ENCODE results near the gene CYGB. TPM values are rescaled to one million over a fixed set of nuclear protein-coding genes. Genes with fewer than 3 reads are reported as not detected.

The CYGB gene
- total RNA-seq, 1 experiment from 2014 or later = 0.56 TPM

GRCh38 chr17:76493505-76494167, 43.9 kb downstream of the CYGB start:
- intact Hi-C loops (cut with micrococcal nuclease; ENCODE audit: unreplicated experiment) = no loop called here
- no peak overlapping the region for H3K27ac ChIP-seq (ENCODE audit: low read depth, low read length, poor library complexity, severe bottlenecking)

GRCh38 chr17:76492989-76493501, 44.5 kb downstream of the CYGB start:
- BruUV-seq (replicated peaks) = no TSS peak

More at GRCh38 chr17:76493505-76494167, 43.9 kb downstream of the CYGB start:
- DNase-seq (ENCODE audit: low spot score) = no peak
- no peaks in the 10 kb centered on the region for H3K9me3 ChIP-seq (ENCODE audit: low read depth, low read length, poor library complexity, severe bottlenecking)
- TF ChIP-seq EZH2 (IDR thresholded peaks at IDR 0.05; ENCODE audit: borderline replicate concordance, low read depth, low read length, poor library complexity, severe bottlenecking) = no peak
- TF ChIP-seq, protein P1, sequence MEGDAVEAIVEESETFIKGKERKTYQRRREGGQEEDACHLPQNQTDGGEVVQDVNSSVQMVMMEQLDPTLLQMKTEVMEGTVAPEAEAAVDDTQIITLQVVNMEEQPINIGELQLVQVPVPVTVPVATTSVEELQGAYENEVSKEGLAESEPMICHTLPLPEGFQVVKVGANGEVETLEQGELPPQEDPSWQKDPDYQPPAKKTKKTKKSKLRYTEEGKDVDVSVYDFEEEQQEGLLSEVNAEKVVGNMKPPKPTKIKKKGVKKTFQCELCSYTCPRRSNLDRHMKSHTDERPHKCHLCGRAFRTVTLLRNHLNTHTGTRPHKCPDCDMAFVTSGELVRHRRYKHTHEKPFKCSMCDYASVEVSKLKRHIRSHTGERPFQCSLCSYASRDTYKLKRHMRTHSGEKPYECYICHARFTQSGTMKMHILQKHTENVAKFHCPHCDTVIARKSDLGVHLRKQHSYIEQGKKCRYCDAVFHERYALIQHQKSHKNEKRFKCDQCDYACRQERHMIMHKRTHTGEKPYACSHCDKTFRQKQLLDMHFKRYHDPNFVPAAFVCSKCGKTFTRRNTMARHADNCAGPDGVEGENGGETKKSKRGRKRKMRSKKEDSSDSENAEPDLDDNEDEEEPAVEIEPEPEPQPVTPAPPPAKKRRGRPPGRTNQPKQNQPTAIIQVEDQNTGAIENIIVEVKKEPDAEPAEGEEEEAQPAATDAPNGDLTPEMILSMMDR (conservative IDR thresholded peaks at IDR 0.05; ENCODE audit: low read depth, low read length) = no peak
- BruUV-seq (replicated peaks) = no TSS peak
- H3K27me3 ChIP-seq (replicated peaks; ENCODE audit: insufficient read depth, low read depth, low read length, poor library complexity) = no peaks in the 10 kb centered on the region
- ChIA-PET CTCF (no interaction called here), POLR2A (ENCODE audit: low non-redundant PET) (interaction anchor here (0.7 kb wide), 1 partner anchor 1547 kb away, joined by 3 read pairs; no protein-coding TSS in a partner anchor)
- H3K36me3 ChIP-seq (ENCODE audit: insufficient read depth, low read length, poor library complexity, severe bottlenecking) = no peaks in the 10 kb centered on the region
- peaks cover 43% of the 10 kb centered on the region for H3K4me1 ChIP-seq (ENCODE audit: insufficient read depth, low read length, poor library complexity, severe bottlenecking)
- no peak overlapping the region for H3K4me3 ChIP-seq (ENCODE audit: low read depth, low read length, poor library complexity, severe bottlenecking)

DNA sequence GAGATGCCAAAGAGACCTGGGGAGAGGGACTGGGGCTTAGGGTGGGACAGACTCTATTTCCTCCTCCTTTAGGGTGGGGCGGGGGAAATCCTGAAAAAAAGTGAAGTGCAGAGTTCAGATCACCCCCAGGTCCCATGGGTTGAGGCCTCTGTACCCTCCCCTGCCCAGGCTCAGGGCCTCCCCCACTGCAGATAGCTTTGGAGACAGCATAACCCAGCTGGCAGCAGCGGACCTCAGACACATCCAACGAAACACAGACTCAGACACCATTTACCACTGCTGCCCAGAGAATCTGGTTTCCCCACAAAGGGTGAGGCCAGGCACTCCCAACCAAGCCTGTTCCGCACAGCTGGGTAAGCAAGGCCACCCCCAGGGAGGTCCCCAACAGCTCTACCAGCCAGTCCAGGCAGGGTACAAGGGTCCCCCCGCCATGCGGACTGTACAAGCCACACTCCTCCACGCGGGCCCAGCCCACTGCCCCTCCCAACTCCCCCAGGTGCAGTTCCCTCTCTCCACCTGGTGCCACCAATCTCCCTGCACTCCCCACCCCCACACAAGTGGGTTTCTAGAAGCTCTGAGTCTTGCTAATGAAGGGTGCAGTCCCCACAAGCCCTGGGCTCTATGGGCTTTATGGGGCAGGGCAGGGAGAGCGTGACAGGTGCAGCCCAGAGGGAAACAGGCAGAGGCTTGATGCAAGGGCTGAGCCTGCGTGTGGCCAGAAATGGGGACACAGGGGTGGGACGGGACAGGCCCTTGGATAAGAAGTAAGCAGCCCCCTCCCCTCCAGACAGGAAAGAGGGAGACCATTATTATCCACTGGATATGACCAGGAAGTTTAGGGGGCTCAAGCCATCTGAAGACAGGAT, 45.2 kb downstream of the CYGB start:
- ChIA-PET CTCF (interaction anchor here (0.5 kb wide), 1 partner anchor 35 kb away, joined by 12 read pairs; no protein-coding TSS in a partner anchor), POLR2A (ENCODE audit: low non-redundant PET) (no interaction called here)
- DNase-seq (ENCODE audit: low spot score) = no peak
- BruUV-seq (replicated peaks) = no TSS peak
- intact Hi-C loops (cut with micrococcal nuclease; ENCODE audit: unreplicated experiment) = no loop called here
- Histone ChIP-seq H3K27me3 (replicated peaks; ENCODE audit: insufficient read depth, low read depth, low read length, poor library complexity) (no peaks in the 10 kb centered on the region), H3K9me3 (ENCODE audit: low read depth, low read length, poor library complexity, severe bottlenecking) (no peaks in the 10 kb centered on the region), H3K36me3 (ENCODE audit: insufficient read depth, low read length, poor library complexity, severe bottlenecking) (no peaks in the 10 kb centered on the region), H3K27ac (ENCODE audit: low read depth, low read length, poor library complexity, severe bottlenecking) (no peak overlapping the region), H3K4me3 (ENCODE audit: low read depth, low read length, poor library complexity, severe bottlenecking) (no peak overlapping the region), H3K4me1 (ENCODE audit: insufficient read depth, low read length, poor library complexity, severe bottlenecking) (peaks cover 30% of the 10 kb centered on the region)
- TF ChIP-seq, protein P1 (conservative IDR thresholded peaks at IDR 0.05; ENCODE audit: low read depth, low read length) = no peak
- no peak for TF ChIP-seq EZH2 (IDR thresholded peaks at IDR 0.05; ENCODE audit: borderline replicate concordance, low read depth, low read length, poor library complexity, severe bottlenecking)

More at GRCh38 chr17:76492989-76493501, 44.5 kb downstream of the CYGB start:
- no peak overlapping the region for H3K27ac ChIP-seq (ENCODE audit: low read depth, low read length, poor library complexity, severe bottlenecking)
- H3K4me1 ChIP-seq (ENCODE audit: insufficient read depth, low read length, poor library complexity, severe bottlenecking) = peaks cover 37% of the 10 kb centered on the region
- POLR2A ChIA-PET (ENCODE audit: low non-redundant PET) = no interaction called here
- H3K9me3 ChIP-seq (ENCODE audit: low read depth, low read length, poor library complexity, severe bottlenecking) = no peaks in the 10 kb centered on the region
- H3K36me3 ChIP-seq (ENCODE audit: insufficient read depth, low read length, poor library complexity, severe bottlenecking) = no peaks in the 10 kb centered on the region
- H3K4me3 ChIP-seq (ENCODE audit: low read depth, low read length, poor library complexity, severe bottlenecking) = no peak overlapping the region
- no peak for DNase-seq (ENCODE audit: low spot score)
- no peaks in the 10 kb centered on the region for H3K27me3 ChIP-seq (replicated peaks; ENCODE audit: insufficient read depth, low read depth, low read length, poor library complexity)
- CTCF ChIA-PET = no interaction called here
- intact Hi-C loops (cut with micrococcal nuclease; ENCODE audit: unreplicated experiment) = no loop called here
- TF ChIP-seq, protein P1 (conservative IDR thresholded peaks at IDR 0.05; ENCODE audit: low read depth, low read length) = no peak
- no peak for TF ChIP-seq EZH2 (IDR thresholded peaks at IDR 0.05; ENCODE audit: borderline replicate concordance, low read depth, low read length, poor library complexity, severe bottlenecking)

Data from A673 (cell line).